Esophagus squamous epithelium (tissue), 5 donors: ENCODE results near the gene ACTRT3. TPM values are rescaled to one million over a fixed set of nuclear protein-coding genes. Genes with fewer than 3 reads are reported as not detected.

Experiments used
- DNase-seq: peaks from one replicate; lab custom pipeline; 2025; lab: John Stamatoyannopoulos, UW
- H3K27ac ChIP-seq, 4 donors: fragments of 200-600 bp; sonication (generic); one replicate each; pipeline ENCODE4 v1.5.1; 2016 to 2019; ENCODE audit warnings: mild to moderate bottlenecking in 1 of 4
- H3K27me3 ChIP-seq, 4 donors: fragments of 200-600 bp; sonication (generic); 1 replicate in 3 of 4; 2 replicates in 1 of 4; pipeline versions ENCODE4 v1.5.1 to v1.6.0; 2017 to 2021; ENCODE audit warnings: antibody characterized with exemption in 1 of 4
- H3K36me3 ChIP-seq, 3 donors: fragments of 200-600 bp; sonication (generic); one replicate each; pipeline ENCODE4 v1.5.1; 2016 to 2019
- H3K4me1 ChIP-seq, 3 donors: fragments of 200-600 bp; sonication (generic); one replicate each; pipeline ENCODE4 v1.5.1; 2017 to 2019
- H3K4me3 ChIP-seq, 4 donors: fragments of 200-600 bp; sonication (generic); 1 replicate in 3 of 4; 2 replicates in 1 of 4; pipeline ENCODE4 v1.5.1; 2016 to 2019; ENCODE audit warnings: mild to moderate bottlenecking in 2 of 4, moderate library complexity in 1 of 4
- H3K9me3 ChIP-seq, 3 donors: fragments of 200-600 bp; sonication (generic); one replicate each; pipeline ENCODE4 v1.5.1; 2016 to 2019
- POLR2A ChIP-seq, 4 donors: fragments of 450-650 bp; IDR thresholded peaks; one replicate each; pipeline ENCODE4 v1.6.1; 2017; ENCODE audit warnings: antibody characterized with exemption in 4 of 4, mild to moderate bottlenecking in 4 of 4, moderate library complexity in 3 of 4
- WGBS, 2 donors: methylation state at CpG; one replicate each; pipeline ENCODE4 v1.1.5; 2018; 5-methylcytosine and 5-hydroxymethylcytosine counted together
- intact Hi-C: fragments of 100-400 bp; cut with DNase I; formaldehyde crosslinking; loops from one replicate; pipeline ENCODE4 v1.15.0; 2022
- total RNA-seq, 4 donors: library from RNA; depleted of rRNA; stranded (reverse); fragments of >200 nt; gene quantifications; one replicate each; pipeline ENCODE4 v1.1.0, GENCODE V29; 2016
- TF ChIP-seq, protein P1 (sequence below), 6 experiments: fragments of 450-650 bp in 4 of 6; fragments of 200-600 bp in 2 of 6; sonication (generic) in 2 of 6; IDR thresholded peaks; one replicate each; pipeline ENCODE4 v1.5.1; 2016 to 2019; ENCODE audit warnings: antibody characterized with exemption in 6 of 6, mild to moderate bottlenecking in 4 of 6, moderate library complexity in 4 of 6
- donor health status: DM: yes; HTN: yes; CAD: no.

ACTRT3 gene
- total RNA-seq, 4 donors from 2014 or later: 0.45 to 3.1 (median 2.0) TPM

DNA sequence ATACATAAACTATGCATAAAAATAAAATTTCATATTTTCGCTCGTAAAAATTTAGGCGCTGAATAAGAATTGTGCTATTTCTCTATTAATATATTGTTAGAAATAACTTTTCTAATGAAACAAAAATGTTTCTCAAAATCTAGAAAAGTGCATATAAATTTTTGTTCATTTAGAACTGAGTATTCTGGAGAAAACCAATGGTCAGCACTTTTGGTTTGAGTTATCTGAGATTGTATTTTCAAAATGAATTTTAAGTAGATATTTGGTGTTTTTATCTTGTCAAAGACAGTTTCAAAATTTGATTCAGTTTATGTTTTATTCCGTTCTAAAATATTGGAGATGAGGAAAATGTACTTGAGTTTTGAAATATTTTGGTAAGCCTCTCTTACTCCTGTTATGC, 17.8 kb upstream of the ACTRT3 start:
- no peaks in the 10 kb centered on the region for H3K9me3 ChIP-seq
- WGBS, 2 donors: 96 to 97% methylated on average over 4 of the region's 4 CpGs
- H3K4me1 ChIP-seq: no peaks in the 10 kb centered on the region
- H3K27ac ChIP-seq: no peak overlapping the region
- intact Hi-C loops: no loop called here
- peaks cover 0 to 83% (median 21%) of the 10 kb centered on the region in 3 donors for H3K36me3 ChIP-seq
- TF ChIP-seq POLR2A (IDR thresholded peaks at IDR 0.05): no peak
- TF ChIP-seq, protein P1, sequence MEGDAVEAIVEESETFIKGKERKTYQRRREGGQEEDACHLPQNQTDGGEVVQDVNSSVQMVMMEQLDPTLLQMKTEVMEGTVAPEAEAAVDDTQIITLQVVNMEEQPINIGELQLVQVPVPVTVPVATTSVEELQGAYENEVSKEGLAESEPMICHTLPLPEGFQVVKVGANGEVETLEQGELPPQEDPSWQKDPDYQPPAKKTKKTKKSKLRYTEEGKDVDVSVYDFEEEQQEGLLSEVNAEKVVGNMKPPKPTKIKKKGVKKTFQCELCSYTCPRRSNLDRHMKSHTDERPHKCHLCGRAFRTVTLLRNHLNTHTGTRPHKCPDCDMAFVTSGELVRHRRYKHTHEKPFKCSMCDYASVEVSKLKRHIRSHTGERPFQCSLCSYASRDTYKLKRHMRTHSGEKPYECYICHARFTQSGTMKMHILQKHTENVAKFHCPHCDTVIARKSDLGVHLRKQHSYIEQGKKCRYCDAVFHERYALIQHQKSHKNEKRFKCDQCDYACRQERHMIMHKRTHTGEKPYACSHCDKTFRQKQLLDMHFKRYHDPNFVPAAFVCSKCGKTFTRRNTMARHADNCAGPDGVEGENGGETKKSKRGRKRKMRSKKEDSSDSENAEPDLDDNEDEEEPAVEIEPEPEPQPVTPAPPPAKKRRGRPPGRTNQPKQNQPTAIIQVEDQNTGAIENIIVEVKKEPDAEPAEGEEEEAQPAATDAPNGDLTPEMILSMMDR (IDR thresholded peaks at IDR 0.05): no peak
- H3K27me3 ChIP-seq: no peaks in the 10 kb centered on the region
- H3K4me3 ChIP-seq: no peak overlapping the region
- DNase-seq: no peak

- peaks cover 0 to 1% (median 0%) of the 10 kb centered on the region in 3 donors for H3K4me1 ChIP-seq
These were observed 12.0 kb upstream of the ACTRT3 start for GRCh38 chr3:169781209-169781855.

GRCh38 chr3:169780742-169781141, 11.4 kb upstream of the ACTRT3 start:
- 53 to 54% methylated on average over 2 of the region's 2 CpGs for WGBS, 2 donors

More at GRCh38 chr3:169781209-169781855, 12.0 kb upstream of the ACTRT3 start:
- Histone ChIP-seq H3K27ac (no peak overlapping the region), H3K36me3 (peaks cover 0 to 100% (median 6%) of the 10 kb centered on the region in 3 donors), H3K27me3 (no peaks in the 10 kb centered on the region), H3K9me3 (no peaks in the 10 kb centered on the region), H3K4me3 (no peak overlapping the region)
- intact Hi-C loops: no loop called here
- TF ChIP-seq, protein P1 (IDR thresholded peaks at IDR 0.05): no peak
- no peak for TF ChIP-seq POLR2A (IDR thresholded peaks at IDR 0.05)
- 87 to 89% methylated on average over 4 of the region's 4 CpGs for WGBS, 2 donors
- DNase-seq: no peak

GRCh38 chr3:169777822-169778221, 8.5 kb upstream of the ACTRT3 start:
- WGBS, 2 donors: 74 to 76% methylated on average over 4 of the region's 4 CpGs
- Histone ChIP-seq H3K27me3 (no peaks in the 10 kb centered on the region), H3K27ac (no peak overlapping the region), H3K36me3 (peaks cover 0 to 88% (median 0%) of the 10 kb centered on the region in 3 donors), H3K9me3 (no peaks in the 10 kb centered on the region), H3K4me3 (no peak overlapping the region), H3K4me1 (peaks cover 10 to 28% (median 21%) of the 10 kb centered on the region in 3 donors)
- intact Hi-C loops: no loop called here
- TF ChIP-seq POLR2A (IDR thresholded peaks at IDR 0.05): no peak
- TF ChIP-seq, protein P1 (IDR thresholded peaks at IDR 0.05): no peak
- no peak for DNase-seq

More at GRCh38 chr3:169780742-169781141, 11.4 kb upstream of the ACTRT3 start:
- Histone ChIP-seq H3K36me3 (peaks cover 0 to 100% (median 5%) of the 10 kb centered on the region in 3 donors), H3K27me3 (no peaks in the 10 kb centered on the region), H3K4me1 (peaks cover 0 to 7% (median 3%) of the 10 kb centered on the region in 3 donors), H3K9me3 (no peaks in the 10 kb centered on the region), H3K4me3 (no peak overlapping the region), H3K27ac (no peak overlapping the region)
- TF ChIP-seq POLR2A (IDR thresholded peaks at IDR 0.05): no peak
- TF ChIP-seq, protein P1 (IDR thresholded peaks at IDR 0.05): no peak
- intact Hi-C loops: no loop called here
- no peak for DNase-seq

DNA sequence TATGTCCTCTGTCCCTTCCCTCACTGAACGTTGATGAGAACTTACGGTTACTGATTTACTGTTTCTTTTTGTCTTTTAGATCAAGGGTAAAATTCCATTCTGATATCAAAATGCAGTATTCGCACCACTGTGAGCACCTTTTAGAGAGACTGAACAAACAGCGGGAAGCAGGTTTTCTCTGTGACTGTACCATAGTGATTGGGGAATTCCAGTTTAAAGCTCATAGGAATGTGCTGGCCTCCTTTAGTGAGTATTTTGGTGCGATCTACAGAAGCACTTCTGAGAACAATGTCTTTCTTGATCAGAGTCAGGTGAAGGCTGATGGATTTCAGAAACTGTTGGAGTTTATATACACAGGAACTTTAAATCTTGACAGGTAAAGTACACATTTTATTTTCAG, 4.8 kb upstream of the ACTRT3 start:
- peaks cover 10 to 33% (median 21%) of the 10 kb centered on the region in 3 donors for H3K4me1 ChIP-seq
- no peak for DNase-seq
- no peaks in the 10 kb centered on the region for H3K9me3 ChIP-seq
- H3K27ac ChIP-seq: peak overlapping the region in 2 of 4 donors; percentile 99 to 100
- 24 to 33% methylated on average over 5 of the region's 5 CpGs for WGBS, 2 donors
- intact Hi-C loops: no loop called here
- H3K27me3 ChIP-seq: no peaks in the 10 kb centered on the region
- peak overlapping the region; percentile 68 to 99 (median 80) for H3K4me3 ChIP-seq
- TF ChIP-seq, protein P1 (IDR thresholded peaks at IDR 0.05): no peak
- TF ChIP-seq POLR2A (IDR thresholded peaks at IDR 0.05): no peak
- H3K36me3 ChIP-seq: peaks cover 0 to 51% (median 0%) of the 10 kb centered on the region in 3 donors
